ENCODE results near the gene GARRE1.

The GARRE1 gene

GRCh38 chr19:34291235-34291634 lies 36.9 kb downstream of the GARRE1 start:
- DNase-seq (ENCODE audit: low read depth in 2 of 2) = no peak

GRCh38 chr19:34295103-34295502 lies 40.7 kb downstream of the GARRE1 start:
- no peak for DNase-seq (ENCODE audit: low read depth in 2 of 2)

GRCh38 chr19:34298891-34299520 lies 44.7 kb downstream of the GARRE1 start:
- no peak for DNase-seq (ENCODE audit: low read depth in 2 of 2)

- DNase-seq (ENCODE audit: low read depth in 2 of 2) = no peak
Observed at GRCh38 chr19:34299576-34299975, 45.2 kb downstream of the GARRE1 start.

GRCh38 chr19:34300380-34300779 lies 46.0 kb downstream of the GARRE1 start:
- no peak for DNase-seq (ENCODE audit: low read depth in 2 of 2)

GRCh38 chr19:34300962-34301361 lies 46.6 kb downstream of the GARRE1 start:
- no peak for DNase-seq (ENCODE audit: low read depth in 2 of 2)

Measured in stimulated activated CD4-positive, alpha-beta T cell treated with anti-CD3 and anti-CD28 coated beads, Interleukin-15, amount 100 ng/mL, for 48 hours (primary cell).